Lower leg skin (tissue), 3 donors: Measurements from ENCODE around the gene ROR2.

Source experiments
- CTCF ChIP-seq, 3 donors: fragments of 450-650 bp; IDR thresholded peaks; one replicate each; pipeline ENCODE4 v1.5.1; 2016; ENCODE audit warnings: antibody characterized with exemption in 3 of 3, mild to moderate bottlenecking in 3 of 3, moderate library complexity in 2 of 3
- POLR2A ChIP-seq, 2 donors: fragments of 450-650 bp; IDR thresholded peaks; one replicate each; pipeline ENCODE4 v1.6.1; 2016 to 2017; ENCODE audit warnings: antibody characterized with exemption in 2 of 2, mild to moderate bottlenecking in 1 of 2, moderate library complexity in 1 of 2

- TF ChIP-seq CTCF (IDR thresholded peaks at IDR 0.05) = no peak
- TF ChIP-seq POLR2A (IDR thresholded peaks at IDR 0.05) = no peak
Observed at GRCh38 chr9:91817106-91817492, 132.9 kb downstream of the ROR2 start.
